Vagina (tissue), 2 donors: ENCODE results near the gene RSRC2.

Source experiments
- CTCF ChIP-seq, 3 experiments: fragments of 450-650 bp in 2 of 3; fragments of 200-600 bp in 1 of 3; sonication (generic) in 1 of 3; IDR thresholded peaks; one replicate each; pipeline ENCODE4 v1.5.1; 2017 to 2019; ENCODE audit warnings: antibody characterized with exemption in 3 of 3, mild to moderate bottlenecking in 2 of 3, moderate library complexity in 2 of 3
- POLR2A ChIP-seq, 2 donors: fragments of 450-650 bp; IDR thresholded peaks; one replicate each; pipeline ENCODE4 v1.6.1; 2017; ENCODE audit warnings: antibody characterized with exemption in 2 of 2, mild to moderate bottlenecking in 2 of 2, moderate library complexity in 2 of 2

DNA sequence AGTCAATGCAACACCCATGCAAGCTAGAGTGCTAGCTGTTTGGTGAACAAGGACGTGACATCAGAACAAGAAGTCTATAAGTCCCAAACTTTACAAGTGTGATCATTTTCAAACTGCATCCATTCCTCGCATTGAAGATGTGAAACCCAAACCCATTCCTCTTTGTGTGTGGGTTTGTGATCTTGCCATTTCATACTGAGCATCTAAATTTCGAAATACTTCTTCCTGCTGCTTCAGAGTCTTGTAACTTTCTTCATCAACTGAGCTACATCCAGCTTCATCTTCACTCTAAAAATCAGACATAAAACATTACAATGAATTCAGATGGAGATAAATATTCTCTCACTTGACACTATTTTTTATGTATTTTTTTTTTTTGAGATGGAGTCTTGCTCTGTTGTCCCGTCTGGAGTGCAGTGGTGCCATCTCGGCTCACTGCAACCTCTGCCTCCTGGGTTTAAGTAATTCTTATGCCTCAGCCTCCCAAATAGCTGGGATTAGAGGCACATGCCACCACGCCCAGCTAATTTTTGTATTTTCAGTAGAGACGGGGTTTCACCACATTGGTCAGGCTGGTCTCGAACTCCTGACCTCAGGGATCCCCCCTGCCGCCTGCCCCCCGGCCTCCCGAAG lies 21.2 kb downstream of the RSRC2 start:
- TF ChIP-seq POLR2A (IDR thresholded peaks at IDR 0.05) (no peak), CTCF (IDR thresholded peaks at IDR 0.05) (no peak)
